Measurements from ENCODE around the gene ZNF683. TPM values are rescaled to one million over a fixed set of nuclear protein-coding genes. Genes with fewer than 3 reads are reported as not detected.
A peak's percentile ranks its signal among the peaks of the same experiment; 100 is the strongest.

The ZNF683 gene
- polyA plus RNA-seq, 1 donor from 2014 or later = not detected

DNA sequence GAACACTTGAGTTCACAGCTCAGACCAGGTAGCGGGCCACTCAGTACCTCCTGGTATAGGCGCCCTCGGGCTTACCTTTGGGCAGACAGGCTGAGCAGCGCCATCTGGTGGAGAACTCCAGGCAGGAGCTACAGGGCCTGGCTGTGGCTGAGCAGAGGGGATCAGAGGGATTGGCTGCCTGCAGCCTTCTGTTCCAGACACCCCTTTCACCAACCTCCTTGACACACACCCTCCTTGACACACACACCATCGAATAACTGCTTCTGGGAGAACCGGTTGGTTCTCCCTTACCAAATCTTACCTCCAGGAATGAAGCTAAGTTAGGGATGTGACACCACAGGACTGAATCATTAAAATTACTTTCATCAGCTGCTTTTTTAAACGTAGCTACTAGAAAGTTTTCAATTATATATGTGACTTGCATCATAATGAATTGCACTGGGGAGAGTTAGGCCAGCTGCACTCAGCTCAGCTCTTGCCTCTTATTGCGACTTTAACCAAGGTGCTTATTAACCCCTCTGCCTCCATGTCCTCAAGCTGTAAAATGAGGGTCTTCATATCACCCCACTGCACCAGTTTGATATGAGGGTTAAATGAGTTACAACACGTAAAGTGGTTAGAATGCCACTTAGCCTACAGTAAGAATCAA is 44.7 kb upstream of the ZNF683 start:
- Histone ChIP-seq H3K9me3 (ENCODE audit: low read length) (no peaks in the 10 kb centered on the region), H4K20me1 (ENCODE audit: insufficient read depth) (no peaks in the 10 kb centered on the region), H3F3A (ENCODE audit: insufficient read depth, low read length, poor library complexity, severe bottlenecking) (peaks cover 6% of the 10 kb centered on the region), H3K9ac (ENCODE audit: low read length) (no peak overlapping the region), H3K27ac (ENCODE audit: low read length) (no peak overlapping the region), H3K9me2 (ENCODE audit: insufficient read depth, low read length) (no peaks in the 10 kb centered on the region), H3K4me2 (ENCODE audit: low read length) (no peak overlapping the region), H3K4me3 (ENCODE audit: low read length) (no peak overlapping the region), H3K36me3 (ENCODE audit: insufficient read depth, low read length) (no peaks in the 10 kb centered on the region), H2AFZ (ENCODE audit: low read depth, low read length) (no peak overlapping the region), H3K79me2 (replicated peaks; ENCODE audit: insufficient read depth, low read length) (peaks cover 65% of the 10 kb centered on the region), H3K27me3 (ENCODE audit: insufficient read depth, low read depth, low read length) (no peaks in the 10 kb centered on the region)
- TF ChIP-seq RAD21 (conservative IDR thresholded peaks at IDR 0.05) (peak; percentile 67), MXI1 (conservative IDR thresholded peaks at IDR 0.05; ENCODE audit: poor library complexity, severe bottlenecking) (no peak), EZH2 (IDR thresholded peaks at IDR 0.05; ENCODE audit: borderline replicate concordance, insufficient read depth, low read length, poor library complexity, severe bottlenecking) (no peak), EP300 (conservative IDR thresholded peaks at IDR 0.05; ENCODE audit: poor library complexity, severe bottlenecking) (no peak), TAF1 (IDR thresholded peaks at IDR 0.05; ENCODE audit: low read depth) (no peak), POLR2AphosphoS5 (IDR thresholded peaks at IDR 0.05) (no peak), SMC3 (conservative IDR thresholded peaks at IDR 0.05; ENCODE audit: poor library complexity) (peak; percentile 72)
- TF ChIP-seq, protein P1, sequence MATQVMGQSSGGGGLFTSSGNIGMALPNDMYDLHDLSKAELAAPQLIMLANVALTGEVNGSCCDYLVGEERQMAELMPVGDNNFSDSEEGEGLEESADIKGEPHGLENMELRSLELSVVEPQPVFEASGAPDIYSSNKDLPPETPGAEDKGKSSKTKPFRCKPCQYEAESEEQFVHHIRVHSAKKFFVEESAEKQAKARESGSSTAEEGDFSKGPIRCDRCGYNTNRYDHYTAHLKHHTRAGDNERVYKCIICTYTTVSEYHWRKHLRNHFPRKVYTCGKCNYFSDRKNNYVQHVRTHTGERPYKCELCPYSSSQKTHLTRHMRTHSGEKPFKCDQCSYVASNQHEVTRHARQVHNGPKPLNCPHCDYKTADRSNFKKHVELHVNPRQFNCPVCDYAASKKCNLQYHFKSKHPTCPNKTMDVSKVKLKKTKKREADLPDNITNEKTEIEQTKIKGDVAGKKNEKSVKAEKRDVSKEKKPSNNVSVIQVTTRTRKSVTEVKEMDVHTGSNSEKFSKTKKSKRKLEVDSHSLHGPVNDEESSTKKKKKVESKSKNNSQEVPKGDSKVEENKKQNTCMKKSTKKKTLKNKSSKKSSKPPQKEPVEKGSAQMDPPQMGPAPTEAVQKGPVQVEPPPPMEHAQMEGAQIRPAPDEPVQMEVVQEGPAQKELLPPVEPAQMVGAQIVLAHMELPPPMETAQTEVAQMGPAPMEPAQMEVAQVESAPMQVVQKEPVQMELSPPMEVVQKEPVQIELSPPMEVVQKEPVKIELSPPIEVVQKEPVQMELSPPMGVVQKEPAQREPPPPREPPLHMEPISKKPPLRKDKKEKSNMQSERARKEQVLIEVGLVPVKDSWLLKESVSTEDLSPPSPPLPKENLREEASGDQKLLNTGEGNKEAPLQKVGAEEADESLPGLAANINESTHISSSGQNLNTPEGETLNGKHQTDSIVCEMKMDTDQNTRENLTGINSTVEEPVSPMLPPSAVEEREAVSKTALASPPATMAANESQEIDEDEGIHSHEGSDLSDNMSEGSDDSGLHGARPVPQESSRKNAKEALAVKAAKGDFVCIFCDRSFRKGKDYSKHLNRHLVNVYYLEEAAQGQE (IDR thresholded peaks at IDR 0.05; ENCODE audit: borderline replicate concordance) = no peak
- TF ChIP-seq, protein P2, sequence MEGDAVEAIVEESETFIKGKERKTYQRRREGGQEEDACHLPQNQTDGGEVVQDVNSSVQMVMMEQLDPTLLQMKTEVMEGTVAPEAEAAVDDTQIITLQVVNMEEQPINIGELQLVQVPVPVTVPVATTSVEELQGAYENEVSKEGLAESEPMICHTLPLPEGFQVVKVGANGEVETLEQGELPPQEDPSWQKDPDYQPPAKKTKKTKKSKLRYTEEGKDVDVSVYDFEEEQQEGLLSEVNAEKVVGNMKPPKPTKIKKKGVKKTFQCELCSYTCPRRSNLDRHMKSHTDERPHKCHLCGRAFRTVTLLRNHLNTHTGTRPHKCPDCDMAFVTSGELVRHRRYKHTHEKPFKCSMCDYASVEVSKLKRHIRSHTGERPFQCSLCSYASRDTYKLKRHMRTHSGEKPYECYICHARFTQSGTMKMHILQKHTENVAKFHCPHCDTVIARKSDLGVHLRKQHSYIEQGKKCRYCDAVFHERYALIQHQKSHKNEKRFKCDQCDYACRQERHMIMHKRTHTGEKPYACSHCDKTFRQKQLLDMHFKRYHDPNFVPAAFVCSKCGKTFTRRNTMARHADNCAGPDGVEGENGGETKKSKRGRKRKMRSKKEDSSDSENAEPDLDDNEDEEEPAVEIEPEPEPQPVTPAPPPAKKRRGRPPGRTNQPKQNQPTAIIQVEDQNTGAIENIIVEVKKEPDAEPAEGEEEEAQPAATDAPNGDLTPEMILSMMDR (IDR thresholded peaks at IDR 0.05; ENCODE audit: poor library complexity, severe bottlenecking) = peak; percentile 75

DNA sequence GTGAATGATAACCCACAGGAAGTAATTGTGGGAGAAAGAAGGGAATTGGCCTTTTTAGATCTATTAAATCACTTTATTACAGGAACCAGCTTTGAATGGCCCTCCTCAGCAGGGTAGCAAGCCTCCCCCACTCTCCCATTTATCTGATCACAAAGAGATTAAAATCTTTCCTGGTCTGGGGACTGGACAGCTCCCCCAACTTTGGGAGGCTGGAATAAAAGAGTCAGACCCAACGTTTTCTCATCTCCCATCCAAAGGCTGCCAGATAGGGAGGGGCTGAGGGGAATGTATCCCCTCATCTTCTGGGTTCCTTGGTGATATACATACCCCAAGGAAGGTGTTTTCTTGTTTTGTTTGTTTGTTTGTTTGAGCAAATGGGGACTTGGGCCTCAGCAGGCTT is 40.5 kb upstream of the ZNF683 start:
- H3K27ac ChIP-seq (ENCODE audit: low read length) = no peak overlapping the region
- H3F3A ChIP-seq (ENCODE audit: insufficient read depth, low read length, poor library complexity, severe bottlenecking) = peaks cover 6% of the 10 kb centered on the region
- H3K4me3 ChIP-seq (ENCODE audit: low read length) = peak overlapping the region; percentile 52
- no peaks in the 10 kb centered on the region for H3K9me2 ChIP-seq (ENCODE audit: insufficient read depth, low read length)
- H3K9me3 ChIP-seq (ENCODE audit: low read length) = no peaks in the 10 kb centered on the region
- no peaks in the 10 kb centered on the region for H4K20me1 ChIP-seq (ENCODE audit: insufficient read depth)
- no peak overlapping the region for H3K9ac ChIP-seq (ENCODE audit: low read length)
- no peaks in the 10 kb centered on the region for H3K36me3 ChIP-seq (ENCODE audit: insufficient read depth, low read length)
- no peak overlapping the region for H3K4me2 ChIP-seq (ENCODE audit: low read length)
- TF ChIP-seq, protein P1 (IDR thresholded peaks at IDR 0.05; ENCODE audit: borderline replicate concordance) = no peak
- TF ChIP-seq POLR2AphosphoS5 (IDR thresholded peaks at IDR 0.05) = no peak
- TF ChIP-seq SMC3 (conservative IDR thresholded peaks at IDR 0.05; ENCODE audit: poor library complexity) = no peak
- no peak for TF ChIP-seq MXI1 (conservative IDR thresholded peaks at IDR 0.05; ENCODE audit: poor library complexity, severe bottlenecking)
- TF ChIP-seq TAF1 (IDR thresholded peaks at IDR 0.05; ENCODE audit: low read depth) = no peak
- TF ChIP-seq RAD21 (conservative IDR thresholded peaks at IDR 0.05) = no peak
- no peak for TF ChIP-seq EZH2 (IDR thresholded peaks at IDR 0.05; ENCODE audit: borderline replicate concordance, insufficient read depth, low read length, poor library complexity, severe bottlenecking)
- no peak for TF ChIP-seq EP300 (conservative IDR thresholded peaks at IDR 0.05; ENCODE audit: poor library complexity, severe bottlenecking)
- TF ChIP-seq, protein P2 (IDR thresholded peaks at IDR 0.05; ENCODE audit: poor library complexity, severe bottlenecking) = no peak
- no peak overlapping the region for H2AFZ ChIP-seq (ENCODE audit: low read depth, low read length)
- H3K79me2 ChIP-seq (replicated peaks; ENCODE audit: insufficient read depth, low read length) = peaks cover 49% of the 10 kb centered on the region
- H3K27me3 ChIP-seq (ENCODE audit: insufficient read depth, low read depth, low read length) = no peaks in the 10 kb centered on the region

Data from neural cell (in vitro differentiated cells).